Activated B cell treated with CpG ODN at 0.5 μM for 24 hours (primary cell): ENCODE measurements around the gene PLEKHH3. TPM values are rescaled to one million over a fixed set of nuclear protein-coding genes. Genes with fewer than 3 reads are reported as not detected.

Experiments used
- ATAC-seq: fragments of 200-7000 bp; cut with Tn5 transposase; one replicate; pipeline ENCODE4 v1.10.0; 2021; ENCODE audit warnings: low read depth, mild to moderate bottlenecking, moderate library complexity
- CTCF ChIA-PET: fragments of 350-600 bp; sonication (Branson Sonifier 250); formaldehyde crosslinking; loops from one replicate; lab custom pipeline; 2021; ENCODE audit warnings: antibody characterized with exemption; lab: Charles Lee
- POLR2A ChIA-PET: fragments of 350-600 bp; sonication (Branson Sonifier 250); formaldehyde crosslinking; loops from one replicate; lab custom pipeline; 2021; ENCODE audit warnings: antibody characterized with exemption; lab: Charles Lee
- DNase-seq: peaks from one replicate; pipeline ENCODE4 v3.0.0; 2022
- H3K27ac Mint-ChIP-seq: one replicate; pipeline ENCODE4 v1.8.0; 2020; ENCODE audit warnings: mixed read lengths
- H3K27me3 Mint-ChIP-seq: one replicate; pipeline ENCODE4 v1.8.0; 2021; ENCODE audit warnings: mixed read lengths
- H3K36me3 Mint-ChIP-seq: one replicate; pipeline ENCODE4 v1.8.0; 2021; ENCODE audit warnings: low read depth, mixed read lengths
- H3K4me1 Mint-ChIP-seq: one replicate; pipeline ENCODE4 v1.8.0; 2021; ENCODE audit warnings: mixed read lengths
- H3K4me3 Mint-ChIP-seq: one replicate; pipeline ENCODE4 v1.8.0; 2020; ENCODE audit warnings: mild to moderate bottlenecking, mixed read lengths
- H3K9me3 Mint-ChIP-seq: one replicate; pipeline ENCODE4 v1.8.0; 2020; ENCODE audit warnings: mixed read lengths
- CTCF ChIP-seq: fragments of 200-600 bp; IDR thresholded peaks from one replicate; pipeline ENCODE4 v1.8.0; 2022; ENCODE audit warnings: antibody characterized with exemption, mild to moderate bottlenecking
- intact Hi-C: fragments of 100-400 bp; cut with micrococcal nuclease; formaldehyde crosslinking; loops from one replicate; pipeline ENCODE4 v1.15.1; 2024
- total RNA-seq: library from RNA; stranded (reverse); gene quantifications from 2 replicates; pipeline ENCODE4 v1.2.3, GENCODE V29; 2022

Gene PLEKHH3
- total RNA-seq, 1 donor from 2014 or later, result 0.80 TPM

DNA sequence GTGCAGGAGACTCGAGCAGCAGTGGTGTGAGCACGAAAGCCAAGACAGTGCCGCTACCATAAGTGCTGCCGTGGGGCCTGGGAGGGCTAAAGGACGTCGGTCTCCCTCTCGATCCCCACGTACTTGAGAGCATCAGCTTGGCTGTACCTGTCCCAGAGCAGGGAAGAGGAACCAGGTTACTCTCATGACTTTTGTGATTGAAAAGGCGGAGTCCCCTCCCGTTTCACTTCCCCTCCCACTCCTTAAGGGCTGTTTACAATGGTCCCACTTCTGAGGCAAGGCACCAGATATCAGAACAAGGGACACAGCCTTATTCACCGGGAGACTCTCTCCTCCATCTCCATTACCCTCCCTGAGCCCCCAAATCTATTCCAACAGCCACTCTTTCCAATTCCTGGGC lies 25.7 kb upstream of the PLEKHH3 start:
- Mint-ChIP-seq H3K27me3 (no peaks in the 10 kb centered on the region), H3K9me3 (no peaks in the 10 kb centered on the region), H3K36me3 (peaks cover 68% of the 10 kb centered on the region), H3K4me1 (peaks cover 54% of the 10 kb centered on the region), H3K27ac (peak overlapping the region; percentile 67), H3K4me3 (peak overlapping the region; percentile 15)
- POLR2A ChIA-PET, result interaction anchor here (1.2 to 4.3 kb wide), 4 partner anchors 19 to 666 kb away, joined by 3 to 22 read pairs (median 5); no protein-coding TSS in a partner anchor
- ATAC-seq (peak; percentile 20), DNase-seq (no peak)
- intact Hi-C loops, result loop anchor here (1.0 kb wide), 1 partner anchor 23 kb away; no protein-coding TSS in a partner anchor
- CTCF ChIA-PET, result no interaction called here
- no peak for TF ChIP-seq CTCF

DNA sequence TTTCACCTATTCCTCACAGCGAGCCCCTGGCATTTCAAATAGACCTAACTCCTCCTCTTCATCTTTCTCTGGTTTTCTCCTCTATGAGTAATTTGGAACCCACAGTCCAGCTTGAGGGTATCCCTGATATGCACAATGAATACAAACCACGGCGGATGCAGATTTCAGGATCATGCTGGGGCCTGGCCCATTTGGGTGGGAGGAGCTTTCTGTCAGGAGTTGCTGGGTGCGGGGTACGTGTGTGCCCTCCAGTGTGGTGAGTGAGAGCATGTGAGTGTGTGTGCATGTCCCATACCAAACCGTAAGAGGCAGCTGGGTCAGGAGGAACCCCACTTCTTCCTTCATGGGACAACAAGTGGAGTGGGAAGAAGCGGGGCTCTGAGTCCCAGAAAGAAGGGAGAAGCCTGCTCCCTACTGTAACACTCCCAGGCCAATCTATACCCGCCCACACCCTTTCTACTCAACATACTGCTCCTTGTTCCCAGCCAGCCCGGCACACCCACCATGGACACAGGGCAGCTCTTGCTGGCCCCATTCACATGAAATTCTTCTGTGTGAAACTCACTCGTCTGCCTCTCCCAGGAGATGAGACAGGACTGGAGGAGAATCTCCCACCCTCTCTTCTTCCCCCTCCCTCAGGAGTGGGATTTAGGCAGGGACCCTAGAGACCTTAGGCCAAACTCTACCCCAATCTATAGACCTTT lies 23.9 kb upstream of the PLEKHH3 start:
- Mint-ChIP-seq H3K4me3 (no peak overlapping the region), H3K36me3 (peaks cover 64% of the 10 kb centered on the region), H3K27ac (no peak overlapping the region), H3K27me3 (no peaks in the 10 kb centered on the region), H3K9me3 (no peaks in the 10 kb centered on the region), H3K4me1 (peaks cover 37% of the 10 kb centered on the region)
- intact Hi-C loops, result no loop called here
- TF ChIP-seq CTCF, result no peak
- POLR2A ChIA-PET, result interaction anchor here (1.3 kb wide), 1 partner anchor 17 kb away, joined by 3 read pairs; no protein-coding TSS in a partner anchor
- CTCF ChIA-PET, result no interaction called here
- DNase-seq, result no peak
- ATAC-seq, result no peak

GRCh38 chr17:42699415-42699740 lies 22.6 kb upstream of the PLEKHH3 start:
- H3K4me3 Mint-ChIP-seq, result no peak overlapping the region

GRCh38 chr17:42698736-42699414 lies 22.1 kb upstream of the PLEKHH3 start:
- Mint-ChIP-seq H3K4me3 (no peak overlapping the region), H3K4me1 (peaks cover 18% of the 10 kb centered on the region), H3K27ac (no peak overlapping the region), H3K9me3 (no peaks in the 10 kb centered on the region), H3K36me3 (peaks cover 54% of the 10 kb centered on the region), H3K27me3 (no peaks in the 10 kb centered on the region)
- intact Hi-C loops, result no loop called here
- CTCF ChIA-PET, result interaction anchor here (0.5 kb wide), 1 partner anchor 121 kb away, joined by 3 read pairs; no protein-coding TSS in a partner anchor
- ATAC-seq (no peak), DNase-seq (no peak)
- TF ChIP-seq CTCF, result no peak
- POLR2A ChIA-PET, result interaction anchor here (0.7 to 1.0 kb wide), 2 partner anchors 121 to 144 kb away, joined by 3 to 10 read pairs; partner anchors contain the start of gene PSMC3IP

More at GRCh38 chr17:42699415-42699740, 22.6 kb upstream of the PLEKHH3 start:
- ChIA-PET CTCF (interaction anchor here (0.5 kb wide), 1 partner anchor 121 kb away, joined by 3 read pairs; no protein-coding TSS in a partner anchor), POLR2A (interaction anchor here (0.7 to 1.0 kb wide), 2 partner anchors 122 to 145 kb away, joined by 3 to 10 read pairs; partner anchors contain the start of gene PSMC3IP)
- TF ChIP-seq CTCF, result no peak
- H3K27me3 Mint-ChIP-seq, result no peaks in the 10 kb centered on the region
- no peaks in the 10 kb centered on the region for H3K9me3 Mint-ChIP-seq
- no peak for ATAC-seq
- intact Hi-C loops, result no loop called here
- H3K27ac Mint-ChIP-seq, result no peak overlapping the region
- H3K4me1 Mint-ChIP-seq, result peaks cover 23% of the 10 kb centered on the region
- DNase-seq, result no peak
- H3K36me3 Mint-ChIP-seq, result peaks cover 57% of the 10 kb centered on the region
